PC-9 (cell line): Measurements from ENCODE around the gene CD74. TPM values are rescaled to one million over a fixed set of nuclear protein-coding genes. Genes with fewer than 3 reads are reported as not detected.
A peak's percentile ranks its signal among the peaks of the same experiment; 100 is the strongest.

Experiments
- BruUV-seq: library from RNA; stranded (reverse); fragments of 400-500 nt; replicated peaks from 2 replicates; lab custom pipeline; 2021; lab: Mats Ljungman, UMichigan
- CTCF ChIA-PET: fragments of 300-600 bp; sonication (Branson Sonifier 250); formaldehyde crosslinking; loops from one replicate; lab custom pipeline; 2022; ENCODE audit warnings: antibody characterized with exemption; lab: Charles Lee
- POLR2A ChIA-PET: fragments of 300-600 bp; sonication (Branson Sonifier 250); formaldehyde crosslinking; loops from one replicate; lab custom pipeline; 2022; ENCODE audit warnings: antibody characterized with exemption; ENCODE audit not compliant: unreplicated experiment; lab: Charles Lee
- DNase-seq, 2 experiments: peaks; one replicate each; pipeline versions ENCODE4 v3.0.0 to v3.0.0-alpha.2; 2015 to 2022; ENCODE audit warnings: mixed read lengths in 1 of 2
- H2AFZ ChIP-seq: fragments of 200-600 bp; sonication (generic); 2 replicates; pipeline ENCODE4 v1.8.1; 2017; ENCODE audit warnings: antibody characterized with exemption
- H3F3A ChIP-seq: fragments of 200-600 bp; sonication (generic); 2 replicates; pipeline ENCODE4 v1.8.1; 2017; ENCODE audit warnings: antibody characterized with exemption, mild to moderate bottlenecking, low read depth; ENCODE audit not compliant: insufficient read depth
- H3K27ac ChIP-seq: fragments of 200-600 bp; sonication (generic); 2 replicates; pipeline ENCODE4 v1.6.1; 2016; ENCODE audit warnings: mixed run types
- H3K27me3 ChIP-seq: fragments of 200-600 bp; sonication (generic); 2 replicates; pipeline ENCODE4 v1.6.1; 2016; ENCODE audit warnings: low read depth, mixed run types; ENCODE audit not compliant: insufficient read depth
- H3K36me3 ChIP-seq: fragments of 200-600 bp; sonication (generic); 2 replicates; pipeline ENCODE4 v1.6.1; 2016; ENCODE audit warnings: low read depth, mixed run types
- H3K4me1 ChIP-seq: fragments of 200-600 bp; sonication (generic); replicated peaks from 2 replicates; pipeline ENCODE4 v1.6.1; 2016; ENCODE audit warnings: mixed run types; ENCODE audit not compliant: insufficient read depth
- H3K4me2 ChIP-seq: fragments of 200-600 bp; sonication (generic); 2 replicates; pipeline ENCODE4 v1.6.1; 2017; ENCODE audit warnings: mixed run types
- H3K4me3 ChIP-seq: fragments of 200-600 bp; sonication (generic); 2 replicates; pipeline ENCODE4 v1.6.1; 2016; ENCODE audit warnings: mixed run types
- H3K79me2 ChIP-seq: fragments of 200-600 bp; sonication (generic); 2 replicates; pipeline ENCODE4 v1.6.1; 2017; ENCODE audit warnings: low read depth, mixed run types
- H3K9me2 ChIP-seq: fragments of 200-600 bp; sonication (generic); 2 replicates; pipeline ENCODE4 v1.8.1; 2017; ENCODE audit warnings: mild to moderate bottlenecking; ENCODE audit not compliant: insufficient read depth
- H3K9me3 ChIP-seq: fragments of 200-600 bp; sonication (generic); 2 replicates; pipeline ENCODE4 v1.8.1; 2016; ENCODE audit warnings: low read depth; ENCODE audit not compliant: insufficient read depth
- H4K20me1 ChIP-seq: fragments of 200-600 bp; sonication (generic); 2 replicates; pipeline ENCODE4 v1.8.1; 2017; ENCODE audit not compliant: insufficient read depth
- EZH2 ChIP-seq: fragments of 200-600 bp; sonication (generic); IDR thresholded peaks from 2 replicates; pipeline ENCODE4 v1.8.0; 2017; ENCODE audit warnings: antibody characterized with exemption, low read depth
- intact Hi-C: fragments of 100-400 bp; cut with micrococcal nuclease; formaldehyde crosslinking; loops from one replicate; pipeline ENCODE4 v1.10.0; 2022; ENCODE audit not compliant: unreplicated experiment
- total RNA-seq: library from RNA; stranded (reverse); gene quantifications from 2 replicates; pipeline ENCODE4 v1.2.3, GENCODE V29; 2021
- TF ChIP-seq, protein P1 (sequence below): fragments of 200-600 bp; sonication (generic); conservative IDR thresholded peaks from 2 replicates; pipeline ENCODE4 v1.6.1; 2017; ENCODE audit warnings: mixed run types, antibody characterized with exemption, mild to moderate bottlenecking, moderate library complexity

CD74 gene
- total RNA-seq, 1 experiment from 2014 or later: 52.0 TPM

DNA sequence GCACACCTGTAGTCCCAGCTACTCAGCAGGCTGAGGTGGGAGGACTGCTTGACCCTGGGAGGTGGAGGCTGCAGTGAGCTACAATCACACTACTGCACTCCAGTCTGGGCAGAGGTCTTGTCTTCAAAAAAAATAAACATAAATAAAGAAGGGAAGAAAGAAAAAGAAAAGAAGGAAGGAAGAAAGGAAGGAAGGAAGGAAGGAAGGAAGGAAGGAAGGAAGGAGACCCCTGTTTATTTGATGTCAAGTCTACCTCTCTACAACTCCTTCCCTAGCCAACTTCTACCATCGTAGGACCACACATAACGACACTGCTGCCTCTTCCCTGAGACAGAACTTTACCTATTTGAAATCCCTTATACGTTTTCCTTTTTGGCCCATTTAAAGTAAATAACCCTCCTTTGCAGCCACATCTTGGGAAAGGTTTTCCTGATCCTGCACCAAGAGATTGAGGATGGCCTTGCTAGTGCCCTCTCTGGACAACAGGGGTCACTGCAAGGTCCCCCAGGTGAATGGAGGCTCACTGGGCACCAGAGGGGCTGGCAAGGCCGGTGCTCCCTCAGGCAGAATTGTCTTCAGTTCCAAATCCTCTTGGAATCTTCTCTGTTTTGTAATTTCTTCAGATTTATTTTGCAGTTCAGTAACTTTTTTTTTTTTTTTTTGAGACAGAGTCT is 26.3 kb upstream of the CD74 start:
- Histone ChIP-seq H4K20me1 (peaks cover 26% of the 10 kb centered on the region), H3K9me2 (no peaks in the 10 kb centered on the region), H3K79me2 (no peaks in the 10 kb centered on the region), H3K9me3 (no peaks in the 10 kb centered on the region), H3K4me1 (no peaks in the 10 kb centered on the region), H3K27me3 (no peaks in the 10 kb centered on the region), H3F3A (peaks cover 50% of the 10 kb centered on the region), H2AFZ (no peak overlapping the region), H3K4me2 (no peak overlapping the region), H3K27ac (no peak overlapping the region), H3K4me3 (no peak overlapping the region), H3K36me3 (peaks cover 7% of the 10 kb centered on the region)
- peak; percentile 33 to 44 for DNase-seq
- intact Hi-C loops: loop anchor here (5.0 to 10.0 kb wide), 4 partner anchors 42 to 802 kb away; partner anchors contain the start of genes HMGXB3, TCOF1 and TIGD6
- TF ChIP-seq EZH2: no peak
- TF ChIP-seq, protein P1, sequence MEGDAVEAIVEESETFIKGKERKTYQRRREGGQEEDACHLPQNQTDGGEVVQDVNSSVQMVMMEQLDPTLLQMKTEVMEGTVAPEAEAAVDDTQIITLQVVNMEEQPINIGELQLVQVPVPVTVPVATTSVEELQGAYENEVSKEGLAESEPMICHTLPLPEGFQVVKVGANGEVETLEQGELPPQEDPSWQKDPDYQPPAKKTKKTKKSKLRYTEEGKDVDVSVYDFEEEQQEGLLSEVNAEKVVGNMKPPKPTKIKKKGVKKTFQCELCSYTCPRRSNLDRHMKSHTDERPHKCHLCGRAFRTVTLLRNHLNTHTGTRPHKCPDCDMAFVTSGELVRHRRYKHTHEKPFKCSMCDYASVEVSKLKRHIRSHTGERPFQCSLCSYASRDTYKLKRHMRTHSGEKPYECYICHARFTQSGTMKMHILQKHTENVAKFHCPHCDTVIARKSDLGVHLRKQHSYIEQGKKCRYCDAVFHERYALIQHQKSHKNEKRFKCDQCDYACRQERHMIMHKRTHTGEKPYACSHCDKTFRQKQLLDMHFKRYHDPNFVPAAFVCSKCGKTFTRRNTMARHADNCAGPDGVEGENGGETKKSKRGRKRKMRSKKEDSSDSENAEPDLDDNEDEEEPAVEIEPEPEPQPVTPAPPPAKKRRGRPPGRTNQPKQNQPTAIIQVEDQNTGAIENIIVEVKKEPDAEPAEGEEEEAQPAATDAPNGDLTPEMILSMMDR: peak; percentile 64
- ChIA-PET CTCF (no interaction called here), POLR2A (no interaction called here)
- BruUV-seq: no TSS peak

DNA sequence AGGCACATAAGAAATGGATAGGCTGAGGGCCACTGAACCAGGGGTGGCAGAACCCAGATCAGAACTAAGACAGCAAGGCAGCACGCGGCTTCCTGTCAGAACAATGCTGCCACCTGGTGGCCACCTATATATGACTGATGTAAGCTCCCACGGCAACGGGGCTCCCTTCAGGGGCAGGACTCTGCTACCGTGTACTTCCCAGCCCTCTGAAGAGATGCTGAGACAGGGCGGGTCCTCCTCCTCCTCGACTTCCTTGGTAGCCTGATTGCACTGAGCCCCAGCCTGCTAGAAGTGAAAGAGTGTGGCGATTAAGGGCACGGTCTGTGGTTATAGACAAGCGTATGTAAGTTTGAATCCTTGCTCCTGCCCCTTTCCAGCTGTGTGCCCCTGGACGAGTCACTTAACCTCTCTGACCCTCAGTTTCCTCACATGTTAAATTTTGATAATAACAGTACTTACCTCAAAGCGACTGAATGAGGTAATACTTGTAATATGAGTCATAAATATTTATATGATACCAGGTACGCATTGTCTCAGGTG is 23.5 kb upstream of the CD74 start:
- Histone ChIP-seq H3K9me2 (no peaks in the 10 kb centered on the region), H2AFZ (no peak overlapping the region), H3K4me2 (no peak overlapping the region), H3K9me3 (no peaks in the 10 kb centered on the region), H3K27ac (no peak overlapping the region), H3K36me3 (no peaks in the 10 kb centered on the region), H3K4me3 (no peak overlapping the region), H4K20me1 (no peaks in the 10 kb centered on the region), H3K4me1 (no peaks in the 10 kb centered on the region), H3F3A (peaks cover 22% of the 10 kb centered on the region; the same call in 1 of the 2 replicates), H3K27me3 (no peaks in the 10 kb centered on the region), H3K79me2 (no peaks in the 10 kb centered on the region)
- peak; percentile 74 to 84 for DNase-seq
- intact Hi-C loops: loop anchor here (1.0 to 10.0 kb wide), 9 partner anchors 39 to 799 kb away; partner anchors contain the start of genes HMGXB3, TCOF1 and TIGD6
- ChIA-PET POLR2A (no interaction called here), CTCF (interaction anchor here (0.5 to 0.8 kb wide), 3 partner anchors 13 to 125 kb away, joined by 3 read pairs; partner anchors contain the start of gene RPS14)
- no TSS peak for BruUV-seq
- TF ChIP-seq, protein P1: peak; percentile 93
- no peak for TF ChIP-seq EZH2

- H3K27me3 ChIP-seq: no peaks in the 10 kb centered on the region
- no peak overlapping the region for H2AFZ ChIP-seq
- no peak overlapping the region for H3K27ac ChIP-seq
- H3K9me3 ChIP-seq: no peaks in the 10 kb centered on the region
- no peaks in the 10 kb centered on the region for H4K20me1 ChIP-seq
- no peaks in the 10 kb centered on the region for H3K36me3 ChIP-seq
- no peaks in the 10 kb centered on the region for H3K9me2 ChIP-seq
- peaks cover 8% of the 10 kb centered on the region; the same call in 1 of the 2 replicates for H3F3A ChIP-seq
- DNase-seq: no peak
- H3K4me1 ChIP-seq: no peaks in the 10 kb centered on the region
- H3K4me3 ChIP-seq: no peak overlapping the region
- ChIA-PET CTCF (interaction anchor here (0.7 kb wide), 2 partner anchors 83 to 444 kb away, joined by 4 to 16 read pairs; no protein-coding TSS in a partner anchor), POLR2A (no interaction called here)
- no peaks in the 10 kb centered on the region for H3K79me2 ChIP-seq
- H3K4me2 ChIP-seq: no peak overlapping the region
- no TSS peak for BruUV-seq
- TF ChIP-seq, protein P1: no peak
- no peak for TF ChIP-seq EZH2
- intact Hi-C loops: loop anchor here (10.0 kb wide), 1 partner anchor 430 kb away; the partner anchor contains the start of genes HMGXB3 and TIGD6
Observed at GRCh38 chr5:150434464-150434863, 21.8 kb upstream of the CD74 start.
